ENCODE results near the gene RIMBP2. TPM values are rescaled to one million over a fixed set of nuclear protein-coding genes. Genes with fewer than 3 reads are reported as not detected.

RIMBP2 gene
- total RNA-seq, 1 donor from 2014 or later = not detected

- H3K4me1 Mint-ChIP-seq (ENCODE audit: low read depth) = no peaks in the 10 kb centered on the region
- intact Hi-C loops (cut with micrococcal nuclease) = no loop called here
- H3K27me3 Mint-ChIP-seq (ENCODE audit: insufficient read depth) = no peaks in the 10 kb centered on the region
- no peak overlapping the region for H3K27ac Mint-ChIP-seq
- H3K36me3 Mint-ChIP-seq (ENCODE audit: low read depth) = no peaks in the 10 kb centered on the region
- no peak overlapping the region for H3K4me3 Mint-ChIP-seq
- H3K9me3 Mint-ChIP-seq = peaks cover 9% of the 10 kb centered on the region
- DNase-seq (ENCODE audit: low spot score) = no peak
These were observed 278.4 kb downstream of the RIMBP2 start for GRCh38 chr12:130437555-130438242.

DNA sequence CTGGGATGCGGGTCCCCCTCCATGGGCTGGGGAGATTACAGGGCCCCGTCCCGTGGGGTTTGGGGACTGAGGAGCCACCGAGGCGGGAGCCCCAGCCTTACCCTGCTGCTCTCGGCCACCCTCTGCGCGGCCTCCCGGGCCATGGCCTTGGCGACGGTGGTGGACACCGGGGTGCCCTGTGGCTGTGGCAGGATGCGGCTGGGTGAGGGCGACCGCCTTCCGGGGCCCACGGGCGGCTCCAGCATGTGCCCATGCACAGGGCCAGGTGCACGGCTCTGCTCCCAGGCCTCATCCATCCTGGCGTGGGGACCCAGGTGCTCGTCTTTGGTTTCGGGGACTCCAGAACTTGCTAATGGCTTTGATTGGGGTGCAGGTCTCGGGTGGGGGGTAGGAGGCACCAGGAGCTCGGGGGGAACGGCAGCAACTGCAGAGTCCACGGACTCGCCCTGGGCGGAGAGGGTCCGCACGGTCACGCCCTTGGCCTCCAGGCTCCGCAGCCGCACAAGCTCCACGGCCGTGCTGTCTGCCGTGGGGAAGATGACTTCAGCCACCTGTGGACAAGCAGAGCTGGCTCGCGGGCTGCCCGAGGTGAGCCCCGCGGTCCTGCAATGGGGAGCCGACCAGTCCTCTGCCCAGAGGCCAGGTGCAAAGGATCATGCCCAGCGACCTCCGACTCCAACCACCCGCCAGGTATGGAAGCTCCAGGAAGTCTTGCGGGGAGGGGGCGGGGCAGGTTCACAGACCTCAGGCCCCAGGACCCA is 279.2 kb downstream of the RIMBP2 start:
- Mint-ChIP-seq H3K27ac (no peak overlapping the region), H3K27me3 (ENCODE audit: insufficient read depth) (no peaks in the 10 kb centered on the region), H3K9me3 (peaks cover 9% of the 10 kb centered on the region), H3K36me3 (ENCODE audit: low read depth) (no peaks in the 10 kb centered on the region), H3K4me1 (ENCODE audit: low read depth) (no peaks in the 10 kb centered on the region), H3K4me3 (no peak overlapping the region)
- no peak for DNase-seq (ENCODE audit: low spot score)
- intact Hi-C loops (cut with micrococcal nuclease) = no loop called here

- Mint-ChIP-seq H3K27me3 (ENCODE audit: insufficient read depth) (no peaks in the 10 kb centered on the region), H3K4me3 (no peak overlapping the region), H3K27ac (no peak overlapping the region), H3K36me3 (ENCODE audit: low read depth) (no peaks in the 10 kb centered on the region), H3K9me3 (peaks cover 9% of the 10 kb centered on the region), H3K4me1 (ENCODE audit: low read depth) (no peaks in the 10 kb centered on the region)
- DNase-seq (ENCODE audit: low spot score) = no peak
- intact Hi-C loops (cut with micrococcal nuclease) = no loop called here
These were observed 280.3 kb downstream of the RIMBP2 start for GRCh38 chr12:130435826-130436225.

DNA sequence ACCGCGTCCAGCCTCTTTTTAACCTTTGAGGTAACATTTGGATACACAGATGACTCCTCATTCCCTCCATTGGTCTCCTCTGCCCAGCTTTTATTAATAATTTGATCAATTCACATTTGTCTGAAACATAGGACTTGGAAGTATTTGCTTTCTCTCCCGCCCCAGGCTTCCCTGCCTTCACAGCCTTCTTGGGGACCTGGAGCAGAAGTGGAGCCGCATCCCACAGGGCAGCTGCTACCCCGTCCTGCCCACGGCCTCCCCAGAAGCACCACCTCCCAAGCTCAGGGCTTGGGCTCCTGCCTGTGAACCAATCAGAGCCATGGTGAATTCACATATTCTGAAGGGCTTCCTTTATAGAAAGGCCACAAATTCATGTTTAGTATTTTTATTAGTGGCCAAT is 280.8 kb downstream of the RIMBP2 start:
- Mint-ChIP-seq H3K9me3 (peaks cover 9% of the 10 kb centered on the region), H3K36me3 (ENCODE audit: low read depth) (no peaks in the 10 kb centered on the region), H3K4me3 (no peak overlapping the region), H3K27ac (no peak overlapping the region), H3K27me3 (ENCODE audit: insufficient read depth) (no peaks in the 10 kb centered on the region), H3K4me1 (ENCODE audit: low read depth) (no peaks in the 10 kb centered on the region)
- intact Hi-C loops (cut with micrococcal nuclease) = no loop called here
- no peak for DNase-seq (ENCODE audit: low spot score)

DNA sequence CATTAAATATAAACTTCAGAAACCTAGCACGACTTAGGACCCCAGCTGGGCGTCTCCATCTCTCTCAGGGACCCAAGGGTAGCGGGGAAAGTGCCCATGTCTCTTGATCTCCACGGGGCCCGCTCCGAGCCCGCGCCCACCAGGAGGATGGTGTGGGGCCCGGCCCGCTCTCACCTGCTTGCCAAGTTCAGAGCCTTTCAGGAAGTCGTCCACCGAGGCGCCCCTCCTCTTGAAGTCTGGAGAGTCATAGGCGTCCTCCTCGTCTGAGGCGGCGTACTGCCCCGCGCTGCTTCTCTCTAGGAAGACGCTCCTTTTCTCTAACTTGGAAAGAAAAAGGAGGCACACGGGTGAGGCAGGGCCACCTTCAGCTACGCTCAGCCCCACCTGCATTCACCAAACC is 281.5 kb downstream of the RIMBP2 start:
- DNase-seq (ENCODE audit: low spot score) = no peak
- Mint-ChIP-seq H3K27ac (no peak overlapping the region), H3K9me3 (peaks cover 6% of the 10 kb centered on the region), H3K27me3 (ENCODE audit: insufficient read depth) (no peaks in the 10 kb centered on the region), H3K4me3 (no peak overlapping the region), H3K36me3 (ENCODE audit: low read depth) (no peaks in the 10 kb centered on the region), H3K4me1 (ENCODE audit: low read depth) (no peaks in the 10 kb centered on the region)
- intact Hi-C loops (cut with micrococcal nuclease) = no loop called here

- intact Hi-C loops (cut with micrococcal nuclease) = no loop called here
- no peaks in the 10 kb centered on the region for H3K36me3 Mint-ChIP-seq (ENCODE audit: low read depth)
- no peak overlapping the region for H3K27ac Mint-ChIP-seq
- no peaks in the 10 kb centered on the region for H3K27me3 Mint-ChIP-seq (ENCODE audit: insufficient read depth)
- H3K4me3 Mint-ChIP-seq = no peak overlapping the region
- no peak for DNase-seq (ENCODE audit: low spot score)
- H3K9me3 Mint-ChIP-seq = peaks cover under 1% of the 10 kb centered on the region
- H3K4me1 Mint-ChIP-seq (ENCODE audit: low read depth) = no peaks in the 10 kb centered on the region
These were observed 282.3 kb downstream of the RIMBP2 start for GRCh38 chr12:130433834-130434233.

GRCh38 chr12:130433411-130433810 is 282.7 kb downstream of the RIMBP2 start:
- H3K9me3 Mint-ChIP-seq = no peaks in the 10 kb centered on the region
- no peak for DNase-seq (ENCODE audit: low spot score)
- no peaks in the 10 kb centered on the region for H3K36me3 Mint-ChIP-seq (ENCODE audit: low read depth)
- H3K4me3 Mint-ChIP-seq = no peak overlapping the region
- no peaks in the 10 kb centered on the region for H3K4me1 Mint-ChIP-seq (ENCODE audit: low read depth)
- no peaks in the 10 kb centered on the region for H3K27me3 Mint-ChIP-seq (ENCODE audit: insufficient read depth)
- H3K27ac Mint-ChIP-seq = no peak overlapping the region
- intact Hi-C loops (cut with micrococcal nuclease) = no loop called here

DNA sequence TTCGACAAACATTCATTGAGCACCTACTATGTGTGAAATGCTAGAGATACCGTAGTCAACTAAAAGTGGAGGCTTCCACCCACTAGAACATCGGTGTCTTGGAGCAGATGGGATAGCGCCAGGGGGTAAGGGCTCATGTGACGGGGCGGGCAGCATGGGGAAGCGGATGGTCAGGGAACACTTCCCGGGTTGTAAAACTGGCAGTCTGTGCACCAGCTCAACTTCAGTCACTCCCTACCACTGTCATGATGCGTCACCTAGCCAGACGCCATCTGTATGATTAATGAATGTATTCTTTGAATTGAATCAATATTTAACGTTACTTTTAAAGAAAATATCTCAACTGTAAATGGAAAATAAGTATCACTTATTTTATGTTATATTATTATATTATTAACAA is 284.9 kb downstream of the RIMBP2 start:
- Mint-ChIP-seq H3K4me1 (ENCODE audit: low read depth) (no peaks in the 10 kb centered on the region), H3K27me3 (ENCODE audit: insufficient read depth) (no peaks in the 10 kb centered on the region), H3K36me3 (ENCODE audit: low read depth) (no peaks in the 10 kb centered on the region), H3K27ac (no peak overlapping the region), H3K4me3 (no peak overlapping the region), H3K9me3 (no peaks in the 10 kb centered on the region)
- no peak for DNase-seq (ENCODE audit: low spot score)
- intact Hi-C loops (cut with micrococcal nuclease) = no loop called here

DNA sequence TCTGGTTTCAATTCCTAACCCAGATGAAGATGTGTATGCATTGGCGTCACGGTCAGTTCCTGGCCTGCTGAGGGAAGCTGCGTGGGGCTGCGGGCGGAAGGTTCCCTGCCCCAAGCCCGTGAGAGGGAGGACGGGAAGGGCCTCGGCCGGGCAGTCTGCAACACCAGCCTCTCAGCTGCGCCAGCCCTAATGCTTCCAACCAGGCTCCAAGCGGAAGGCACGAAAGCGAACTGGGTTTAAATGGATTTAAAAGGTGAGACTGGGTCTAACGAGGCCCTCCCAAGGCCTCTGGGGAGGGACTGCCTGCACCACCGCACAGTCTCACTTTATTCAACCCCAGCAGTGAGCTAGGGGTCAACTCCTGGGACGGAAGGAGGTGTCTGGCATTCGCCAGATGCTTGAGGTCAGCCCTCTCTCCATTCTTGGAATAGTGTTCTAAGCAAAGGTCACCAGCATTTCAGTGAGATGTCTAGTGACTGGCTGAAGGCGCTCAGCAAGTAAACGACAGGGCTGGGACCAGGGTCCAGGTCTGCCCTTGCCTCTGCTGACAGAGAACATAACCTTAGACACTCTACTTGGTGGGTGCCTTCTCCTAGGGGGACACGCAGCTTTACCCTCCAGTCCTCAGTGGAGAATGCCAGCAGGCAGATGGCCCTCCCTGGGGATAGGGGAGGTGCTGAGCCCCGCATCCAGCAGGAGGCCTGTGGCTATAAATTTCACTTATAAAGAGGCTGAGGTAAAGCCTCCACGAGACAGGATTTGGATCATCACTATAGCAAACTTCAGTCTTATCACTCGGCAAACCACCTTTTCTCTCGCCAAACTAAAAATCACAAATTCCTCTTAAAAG is 286.2 kb downstream of the RIMBP2 start:
- no peak for DNase-seq (ENCODE audit: low spot score)
- H3K36me3 Mint-ChIP-seq (ENCODE audit: low read depth) = no peaks in the 10 kb centered on the region
- H3K27ac Mint-ChIP-seq = no peak overlapping the region
- H3K9me3 Mint-ChIP-seq = no peaks in the 10 kb centered on the region
- intact Hi-C loops (cut with micrococcal nuclease) = no loop called here
- no peaks in the 10 kb centered on the region for H3K27me3 Mint-ChIP-seq (ENCODE audit: insufficient read depth)
- H3K4me3 Mint-ChIP-seq = no peak overlapping the region
- no peaks in the 10 kb centered on the region for H3K4me1 Mint-ChIP-seq (ENCODE audit: low read depth)

GRCh38 chr12:130428116-130428515 is 288.0 kb downstream of the RIMBP2 start:
- H3K9me3 Mint-ChIP-seq = no peaks in the 10 kb centered on the region

GRCh38 chr12:130427381-130427887 is 288.7 kb downstream of the RIMBP2 start:
- intact Hi-C loops (cut with micrococcal nuclease) = no loop called here
- no peaks in the 10 kb centered on the region for H3K27me3 Mint-ChIP-seq (ENCODE audit: insufficient read depth)
- H3K36me3 Mint-ChIP-seq (ENCODE audit: low read depth) = no peaks in the 10 kb centered on the region
- H3K4me1 Mint-ChIP-seq (ENCODE audit: low read depth) = no peaks in the 10 kb centered on the region
- H3K9me3 Mint-ChIP-seq = no peaks in the 10 kb centered on the region
- DNase-seq (ENCODE audit: low spot score) = no peak
- no peak overlapping the region for H3K4me3 Mint-ChIP-seq
- no peak overlapping the region for H3K27ac Mint-ChIP-seq

More at GRCh38 chr12:130428116-130428515, 288.0 kb downstream of the RIMBP2 start:
- Mint-ChIP-seq H3K4me3 (no peak overlapping the region), H3K4me1 (ENCODE audit: low read depth) (no peaks in the 10 kb centered on the region), H3K27ac (no peak overlapping the region), H3K27me3 (ENCODE audit: insufficient read depth) (no peaks in the 10 kb centered on the region), H3K36me3 (ENCODE audit: low read depth) (no peaks in the 10 kb centered on the region)
- DNase-seq (ENCODE audit: low spot score) = no peak
- intact Hi-C loops (cut with micrococcal nuclease) = no loop called here

DNA sequence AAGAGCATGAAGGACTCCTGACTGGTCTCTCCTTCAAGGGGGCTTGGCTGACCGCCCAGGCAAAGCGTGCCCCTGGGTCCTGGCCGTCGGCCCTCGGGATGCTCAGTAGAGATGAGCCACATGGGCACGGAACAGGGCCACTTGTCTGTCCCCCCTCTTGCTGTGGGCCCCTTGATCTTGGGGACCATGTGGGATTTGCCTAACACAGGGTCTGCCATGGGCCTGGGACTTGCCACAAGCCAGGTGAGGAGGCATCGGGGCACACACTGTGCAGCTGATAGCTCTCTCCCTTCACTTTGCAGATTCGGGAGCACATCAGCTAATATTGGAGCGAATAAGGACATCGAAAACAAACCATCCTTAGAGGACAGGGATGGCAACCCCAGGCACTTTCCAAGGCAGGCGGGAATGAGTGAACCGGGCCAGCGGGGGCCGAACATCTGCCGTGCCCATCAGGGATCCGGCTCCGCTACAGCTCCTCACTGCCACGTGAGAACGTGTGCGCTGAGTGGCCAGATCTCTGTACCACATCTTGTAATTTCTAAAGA is 290.3 kb downstream of the RIMBP2 start:
- no peaks in the 10 kb centered on the region for H3K27me3 Mint-ChIP-seq (ENCODE audit: insufficient read depth)
- DNase-seq (ENCODE audit: low spot score) = no peak
- no peak overlapping the region for H3K4me3 Mint-ChIP-seq
- H3K4me1 Mint-ChIP-seq (ENCODE audit: low read depth) = no peaks in the 10 kb centered on the region
- intact Hi-C loops (cut with micrococcal nuclease) = no loop called here
- no peaks in the 10 kb centered on the region for H3K9me3 Mint-ChIP-seq
- no peaks in the 10 kb centered on the region for H3K36me3 Mint-ChIP-seq (ENCODE audit: low read depth)
- no peak overlapping the region for H3K27ac Mint-ChIP-seq

Measured in activated T-helper 1 cell treated with anti-CD3 and anti-CD28 coated beads, Interleukin-12 subunit alpha, Interleukin-12 subunit beta, Interleukin-2, Interleukin-4 antibody, amounts not matched to agents 30 ng/mL and 10 ng/mL and 1 ng/mL, durations not matched to agents 14 hours and 24 hours and 36 hours (primary cell).